HEK293 (cell line): Measurements from ENCODE around the gene FGF9.

Experiments
- RBAK ChIP-seq: fragments of 450-650 bp; formaldehyde crosslinking; IDR thresholded peaks from 2 replicates; pipeline ENCODE4 v1.5.1; 2016; ENCODE audit warnings: missing biosample characterization, missing genetic modification characterization
- TCF7L2 ChIP-seq: IDR thresholded peaks from 2 replicates; pipeline ENCODE4 v1.6.1; 2011; ENCODE audit warnings: low read depth, mild to moderate bottlenecking, inconsistent platforms, low read length, moderate library complexity, borderline replicate concordance
- ZFP41 ChIP-seq: fragments of 450-650 bp; formaldehyde crosslinking; IDR thresholded peaks from 2 replicates; pipeline ENCODE4 v1.5.1; 2016; ENCODE audit warnings: missing biosample characterization, missing genetic modification characterization, borderline replicate concordance
- ZNF114 ChIP-seq: fragments of 450-650 bp; formaldehyde crosslinking; IDR thresholded peaks from 2 replicates; pipeline ENCODE4 v1.5.0; 2017; ENCODE audit warnings: missing biosample characterization, missing genetic modification characterization
- ZNF169 ChIP-seq: fragments of 450-650 bp; formaldehyde crosslinking; IDR thresholded peaks from 2 replicates; pipeline ENCODE4 v1.5.1; 2016; ENCODE audit warnings: missing biosample characterization, missing genetic modification characterization
- ZNF2 ChIP-seq: fragments of 450-650 bp; formaldehyde crosslinking; IDR thresholded peaks from 2 replicates; pipeline ENCODE4 v1.5.1; 2016; ENCODE audit warnings: missing biosample characterization, missing genetic modification characterization
- ZNF202 ChIP-seq: fragments of 450-650 bp; formaldehyde crosslinking; IDR thresholded peaks from 2 replicates; pipeline ENCODE4 v1.5.1; 2016; ENCODE audit warnings: missing biosample characterization, missing genetic modification characterization, borderline replicate concordance
- ZNF26 ChIP-seq: fragments of 450-650 bp; formaldehyde crosslinking; IDR thresholded peaks from 2 replicates; pipeline ENCODE4 v1.5.1; 2016; ENCODE audit warnings: missing biosample characterization, missing genetic modification characterization
- ZNF624 ChIP-seq: fragments of 450-650 bp; formaldehyde crosslinking; IDR thresholded peaks from 2 replicates; pipeline ENCODE4 v1.5.1; 2017; ENCODE audit warnings: missing biosample characterization, missing genetic modification characterization
- ZNF626 ChIP-seq: fragments of 450-650 bp; sonication (Bioruptor Pico); formaldehyde crosslinking; IDR thresholded peaks from 2 replicates; pipeline ENCODE4 v1.5.1; 2018; ENCODE audit warnings: missing biosample characterization, missing genetic modification characterization, inconsistent platforms
- ZNF768 ChIP-seq: fragments of 450-650 bp; formaldehyde crosslinking; IDR thresholded peaks from 2 replicates; pipeline ENCODE4 v1.5.1; 2018; ENCODE audit warnings: missing biosample characterization, mild to moderate bottlenecking, missing genetic modification characterization
- ZNF792 ChIP-seq: fragments of 450-650 bp; formaldehyde crosslinking; IDR thresholded peaks from 2 replicates; pipeline ENCODE4 v1.5.1; 2016; ENCODE audit warnings: missing biosample characterization, missing genetic modification characterization
- TF ChIP-seq, protein P1 (sequence below): fragments of 450-650 bp; formaldehyde crosslinking; conservative IDR thresholded peaks from 2 replicates; pipeline ENCODE4 v1.5.1; 2016; ENCODE audit warnings: low read depth, missing biosample characterization, missing genetic modification characterization
- TF ChIP-seq, protein P2 (sequence below): fragments of 450-650 bp; formaldehyde crosslinking; IDR thresholded peaks from 2 replicates; pipeline ENCODE4 v1.5.1; 2017; ENCODE audit warnings: missing biosample characterization, missing genetic modification characterization
- TF ChIP-seq, protein P3 (sequence below): fragments of 450-650 bp; formaldehyde crosslinking; IDR thresholded peaks from 2 replicates; pipeline ENCODE4 v1.5.1; 2016; ENCODE audit warnings: missing biosample characterization, missing genetic modification characterization
- TF ChIP-seq, protein P4 (sequence below): fragments of 450-650 bp; formaldehyde crosslinking; IDR thresholded peaks from 2 replicates; pipeline ENCODE4 v1.5.1; 2016; ENCODE audit warnings: missing biosample characterization, missing genetic modification characterization
- TF ChIP-seq, protein P5 (sequence below): fragments of 450-650 bp; formaldehyde crosslinking; IDR thresholded peaks from 2 replicates; pipeline ENCODE4 v1.5.1; 2016; ENCODE audit warnings: missing biosample characterization, missing genetic modification characterization, borderline replicate concordance
- TF ChIP-seq, protein P6 (sequence below): fragments of 450-650 bp; formaldehyde crosslinking; IDR thresholded peaks from 2 replicates; pipeline ENCODE4 v1.5.1; 2016; ENCODE audit warnings: missing biosample characterization, missing genetic modification characterization

Gene FGF9

GRCh38 chr13:21638319-21639282 lies 32.3 kb upstream of the FGF9 start (continued):
- TF ChIP-seq, protein P1, sequence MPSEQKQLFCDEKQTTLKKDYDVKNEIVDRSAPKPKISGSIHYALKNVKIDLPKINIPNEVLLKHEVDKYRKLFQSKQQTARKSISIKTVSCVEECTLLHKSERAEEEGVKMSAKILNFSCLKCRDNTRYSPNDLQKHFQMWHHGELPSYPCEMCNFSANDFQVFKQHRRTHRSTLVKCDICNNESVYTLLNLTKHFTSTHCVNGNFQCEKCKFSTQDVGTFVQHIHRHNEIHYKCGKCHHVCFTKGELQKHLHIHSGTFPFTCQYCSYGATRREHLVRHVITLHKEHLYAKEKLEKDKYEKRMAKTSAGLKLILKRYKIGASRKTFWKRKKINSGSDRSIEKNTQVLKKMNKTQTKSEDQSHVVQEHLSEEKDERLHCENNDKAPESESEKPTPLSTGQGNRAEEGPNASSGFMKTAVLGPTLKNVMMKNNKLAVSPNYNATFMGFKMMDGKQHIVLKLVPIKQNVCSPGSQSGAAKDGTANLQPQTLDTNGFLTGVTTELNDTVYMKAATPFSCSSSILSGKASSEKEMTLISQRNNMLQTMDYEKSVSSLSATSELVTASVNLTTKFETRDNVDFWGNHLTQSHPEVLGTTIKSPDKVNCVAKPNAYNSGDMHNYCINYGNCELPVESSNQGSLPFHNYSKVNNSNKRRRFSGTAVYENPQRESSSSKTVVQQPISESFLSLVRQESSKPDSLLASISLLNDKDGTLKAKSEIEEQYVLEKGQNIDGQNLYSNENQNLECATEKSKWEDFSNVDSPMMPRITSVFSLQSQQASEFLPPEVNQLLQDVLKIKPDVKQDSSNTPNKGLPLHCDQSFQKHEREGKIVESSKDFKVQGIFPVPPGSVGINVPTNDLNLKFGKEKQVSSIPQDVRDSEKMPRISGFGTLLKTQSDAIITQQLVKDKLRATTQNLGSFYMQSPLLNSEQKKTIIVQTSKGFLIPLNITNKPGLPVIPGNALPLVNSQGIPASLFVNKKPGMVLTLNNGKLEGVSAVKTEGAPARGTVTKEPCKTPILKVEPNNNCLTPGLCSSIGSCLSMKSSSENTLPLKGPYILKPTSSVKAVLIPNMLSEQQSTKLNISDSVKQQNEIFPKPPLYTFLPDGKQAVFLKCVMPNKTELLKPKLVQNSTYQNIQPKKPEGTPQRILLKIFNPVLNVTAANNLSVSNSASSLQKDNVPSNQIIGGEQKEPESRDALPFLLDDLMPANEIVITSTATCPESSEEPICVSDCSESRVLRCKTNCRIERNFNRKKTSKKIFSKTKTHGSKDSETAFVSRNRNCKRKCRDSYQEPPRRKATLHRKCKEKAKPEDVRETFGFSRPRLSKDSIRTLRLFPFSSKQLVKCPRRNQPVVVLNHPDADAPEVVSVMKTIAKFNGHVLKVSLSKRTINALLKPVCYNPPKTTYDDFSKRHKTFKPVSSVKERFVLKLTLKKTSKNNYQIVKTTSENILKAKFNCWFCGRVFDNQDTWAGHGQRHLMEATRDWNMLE = no peak
- no peak for TF ChIP-seq ZFP41 (tag by site-specific recombination)
- TF ChIP-seq, protein P2, sequence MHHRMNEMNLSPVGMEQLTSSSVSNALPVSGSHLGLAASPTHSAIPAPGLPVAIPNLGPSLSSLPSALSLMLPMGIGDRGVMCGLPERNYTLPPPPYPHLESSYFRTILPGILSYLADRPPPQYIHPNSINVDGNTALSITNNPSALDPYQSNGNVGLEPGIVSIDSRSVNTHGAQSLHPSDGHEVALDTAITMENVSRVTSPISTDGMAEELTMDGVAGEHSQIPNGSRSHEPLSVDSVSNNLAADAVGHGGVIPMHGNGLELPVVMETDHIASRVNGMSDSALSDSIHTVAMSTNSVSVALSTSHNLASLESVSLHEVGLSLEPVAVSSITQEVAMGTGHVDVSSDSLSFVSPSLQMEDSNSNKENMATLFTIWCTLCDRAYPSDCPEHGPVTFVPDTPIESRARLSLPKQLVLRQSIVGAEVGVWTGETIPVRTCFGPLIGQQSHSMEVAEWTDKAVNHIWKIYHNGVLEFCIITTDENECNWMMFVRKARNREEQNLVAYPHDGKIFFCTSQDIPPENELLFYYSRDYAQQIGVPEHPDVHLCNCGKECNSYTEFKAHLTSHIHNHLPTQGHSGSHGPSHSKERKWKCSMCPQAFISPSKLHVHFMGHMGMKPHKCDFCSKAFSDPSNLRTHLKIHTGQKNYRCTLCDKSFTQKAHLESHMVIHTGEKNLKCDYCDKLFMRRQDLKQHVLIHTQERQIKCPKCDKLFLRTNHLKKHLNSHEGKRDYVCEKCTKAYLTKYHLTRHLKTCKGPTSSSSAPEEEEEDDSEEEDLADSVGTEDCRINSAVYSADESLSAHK (tag by site-specific recombination) = peak; percentile 79
- TF ChIP-seq ZNF768 (tag by site-specific recombination) = no peak
- TF ChIP-seq, protein P3, sequence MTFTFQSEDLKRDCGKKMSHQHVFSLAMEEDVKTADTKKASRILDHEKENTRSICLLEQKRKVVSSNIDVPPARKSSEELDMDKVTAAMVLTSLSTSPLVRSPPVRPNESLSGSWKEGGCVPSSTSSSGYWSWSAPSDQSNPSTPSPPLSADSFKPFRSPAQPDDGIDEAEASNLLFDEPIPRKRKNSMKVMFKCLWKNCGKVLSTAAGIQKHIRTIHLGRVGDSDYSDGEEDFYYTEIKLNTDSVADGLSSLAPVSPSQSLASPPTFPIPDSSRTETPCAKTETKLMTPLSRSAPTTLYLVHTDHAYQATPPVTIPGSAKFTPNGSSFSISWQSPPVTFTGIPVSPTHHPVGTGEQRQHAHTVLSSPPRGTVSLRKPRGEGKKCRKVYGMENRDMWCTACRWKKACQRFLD (tag by site-specific recombination) = no peak
- TF ChIP-seq, protein P4, sequence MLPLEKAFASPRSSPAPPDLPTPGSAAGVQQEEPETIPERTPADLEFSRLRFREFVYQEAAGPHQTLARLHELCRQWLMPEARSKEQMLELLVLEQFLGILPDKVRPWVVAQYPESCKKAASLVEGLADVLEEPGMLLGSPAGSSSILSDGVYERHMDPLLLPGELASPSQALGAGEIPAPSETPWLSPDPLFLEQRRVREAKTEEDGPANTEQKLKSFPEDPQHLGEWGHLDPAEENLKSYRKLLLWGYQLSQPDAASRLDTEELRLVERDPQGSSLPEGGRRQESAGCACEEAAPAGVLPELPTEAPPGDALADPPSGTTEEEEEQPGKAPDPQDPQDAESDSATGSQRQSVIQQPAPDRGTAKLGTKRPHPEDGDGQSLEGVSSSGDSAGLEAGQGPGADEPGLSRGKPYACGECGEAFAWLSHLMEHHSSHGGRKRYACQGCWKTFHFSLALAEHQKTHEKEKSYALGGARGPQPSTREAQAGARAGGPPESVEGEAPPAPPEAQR (tag by site-specific recombination) = no peak
- TF ChIP-seq ZNF626 = no peak
- TF ChIP-seq ZNF624 (tag by site-specific recombination) = no peak
- 0 out of 2 replicates have a peak, but pooled peaks have one; percentile 32 for TF ChIP-seq ZNF2 (tag by site-specific recombination)
- TF ChIP-seq, protein P5, sequence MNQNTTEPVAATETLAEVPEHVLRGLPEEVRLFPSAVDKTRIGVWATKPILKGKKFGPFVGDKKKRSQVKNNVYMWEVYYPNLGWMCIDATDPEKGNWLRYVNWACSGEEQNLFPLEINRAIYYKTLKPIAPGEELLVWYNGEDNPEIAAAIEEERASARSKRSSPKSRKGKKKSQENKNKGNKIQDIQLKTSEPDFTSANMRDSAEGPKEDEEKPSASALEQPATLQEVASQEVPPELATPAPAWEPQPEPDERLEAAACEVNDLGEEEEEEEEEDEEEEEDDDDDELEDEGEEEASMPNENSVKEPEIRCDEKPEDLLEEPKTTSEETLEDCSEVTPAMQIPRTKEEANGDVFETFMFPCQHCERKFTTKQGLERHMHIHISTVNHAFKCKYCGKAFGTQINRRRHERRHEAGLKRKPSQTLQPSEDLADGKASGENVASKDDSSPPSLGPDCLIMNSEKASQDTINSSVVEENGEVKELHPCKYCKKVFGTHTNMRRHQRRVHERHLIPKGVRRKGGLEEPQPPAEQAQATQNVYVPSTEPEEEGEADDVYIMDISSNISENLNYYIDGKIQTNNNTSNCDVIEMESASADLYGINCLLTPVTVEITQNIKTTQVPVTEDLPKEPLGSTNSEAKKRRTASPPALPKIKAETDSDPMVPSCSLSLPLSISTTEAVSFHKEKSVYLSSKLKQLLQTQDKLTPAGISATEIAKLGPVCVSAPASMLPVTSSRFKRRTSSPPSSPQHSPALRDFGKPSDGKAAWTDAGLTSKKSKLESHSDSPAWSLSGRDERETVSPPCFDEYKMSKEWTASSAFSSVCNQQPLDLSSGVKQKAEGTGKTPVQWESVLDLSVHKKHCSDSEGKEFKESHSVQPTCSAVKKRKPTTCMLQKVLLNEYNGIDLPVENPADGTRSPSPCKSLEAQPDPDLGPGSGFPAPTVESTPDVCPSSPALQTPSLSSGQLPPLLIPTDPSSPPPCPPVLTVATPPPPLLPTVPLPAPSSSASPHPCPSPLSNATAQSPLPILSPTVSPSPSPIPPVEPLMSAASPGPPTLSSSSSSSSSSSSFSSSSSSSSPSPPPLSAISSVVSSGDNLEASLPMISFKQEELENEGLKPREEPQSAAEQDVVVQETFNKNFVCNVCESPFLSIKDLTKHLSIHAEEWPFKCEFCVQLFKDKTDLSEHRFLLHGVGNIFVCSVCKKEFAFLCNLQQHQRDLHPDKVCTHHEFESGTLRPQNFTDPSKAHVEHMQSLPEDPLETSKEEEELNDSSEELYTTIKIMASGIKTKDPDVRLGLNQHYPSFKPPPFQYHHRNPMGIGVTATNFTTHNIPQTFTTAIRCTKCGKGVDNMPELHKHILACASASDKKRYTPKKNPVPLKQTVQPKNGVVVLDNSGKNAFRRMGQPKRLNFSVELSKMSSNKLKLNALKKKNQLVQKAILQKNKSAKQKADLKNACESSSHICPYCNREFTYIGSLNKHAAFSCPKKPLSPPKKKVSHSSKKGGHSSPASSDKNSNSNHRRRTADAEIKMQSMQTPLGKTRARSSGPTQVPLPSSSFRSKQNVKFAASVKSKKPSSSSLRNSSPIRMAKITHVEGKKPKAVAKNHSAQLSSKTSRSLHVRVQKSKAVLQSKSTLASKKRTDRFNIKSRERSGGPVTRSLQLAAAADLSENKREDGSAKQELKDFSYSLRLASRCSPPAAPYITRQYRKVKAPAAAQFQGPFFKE (tag by site-specific recombination) = no peak
- no peak for TF ChIP-seq ZNF202 (tag by site-specific recombination)
- no peak for TF ChIP-seq ZNF114 (tag by site-specific recombination)
- TF ChIP-seq ZNF792 (tag by site-specific recombination) = no peak
- TF ChIP-seq, protein P6, sequence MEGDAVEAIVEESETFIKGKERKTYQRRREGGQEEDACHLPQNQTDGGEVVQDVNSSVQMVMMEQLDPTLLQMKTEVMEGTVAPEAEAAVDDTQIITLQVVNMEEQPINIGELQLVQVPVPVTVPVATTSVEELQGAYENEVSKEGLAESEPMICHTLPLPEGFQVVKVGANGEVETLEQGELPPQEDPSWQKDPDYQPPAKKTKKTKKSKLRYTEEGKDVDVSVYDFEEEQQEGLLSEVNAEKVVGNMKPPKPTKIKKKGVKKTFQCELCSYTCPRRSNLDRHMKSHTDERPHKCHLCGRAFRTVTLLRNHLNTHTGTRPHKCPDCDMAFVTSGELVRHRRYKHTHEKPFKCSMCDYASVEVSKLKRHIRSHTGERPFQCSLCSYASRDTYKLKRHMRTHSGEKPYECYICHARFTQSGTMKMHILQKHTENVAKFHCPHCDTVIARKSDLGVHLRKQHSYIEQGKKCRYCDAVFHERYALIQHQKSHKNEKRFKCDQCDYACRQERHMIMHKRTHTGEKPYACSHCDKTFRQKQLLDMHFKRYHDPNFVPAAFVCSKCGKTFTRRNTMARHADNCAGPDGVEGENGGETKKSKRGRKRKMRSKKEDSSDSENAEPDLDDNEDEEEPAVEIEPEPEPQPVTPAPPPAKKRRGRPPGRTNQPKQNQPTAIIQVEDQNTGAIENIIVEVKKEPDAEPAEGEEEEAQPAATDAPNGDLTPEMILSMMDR (tag by site-specific recombination) = no peak
- TF ChIP-seq ZNF169 (tag by site-specific recombination) = no peak
- no peak for TF ChIP-seq RBAK
- TF ChIP-seq ZNF26 (tag by site-specific recombination) = no peak
- no peak for TF ChIP-seq TCF7L2
